Neural cell (in vitro differentiated cells): ENCODE measurements around the gene CFAP97D1.

Source experiments
- EP300 ChIP-seq: fragments of 450-650 bp; conservative IDR thresholded peaks from 2 replicates; pipeline ENCODE4 v1.6.1; 2014; ENCODE audit warnings: antibody characterized with exemption, mild to moderate bottlenecking, moderate library complexity; ENCODE audit not compliant: poor library complexity, severe bottlenecking
- EZH2 ChIP-seq: fragments of 200-600, 300-800 bp; shearing (Covaris generic), sonication (generic); IDR thresholded peaks from 2 replicates; pipeline ENCODE4 v1.6.1; 2014; ENCODE audit warnings: antibody characterized with exemption, low read length, borderline replicate concordance, mild to moderate bottlenecking; ENCODE audit not compliant: insufficient read depth, poor library complexity, severe bottlenecking
- MXI1 ChIP-seq: fragments of 450-650 bp; conservative IDR thresholded peaks from 2 replicates; pipeline ENCODE4 v1.6.1; 2014; ENCODE audit warnings: antibody characterized with exemption, mild to moderate bottlenecking; ENCODE audit not compliant: poor library complexity, severe bottlenecking
- POLR2AphosphoS5 ChIP-seq: IDR thresholded peaks from 2 replicates; pipeline ENCODE4 v1.6.1; 2012
- RAD21 ChIP-seq: fragments of 450-650 bp; conservative IDR thresholded peaks from 2 replicates; pipeline ENCODE4 v1.6.1; 2014; ENCODE audit warnings: antibody characterized with exemption, mild to moderate bottlenecking, moderate library complexity
- SMC3 ChIP-seq: fragments of 450-650 bp; conservative IDR thresholded peaks from 2 replicates; pipeline ENCODE4 v1.6.1; 2014; ENCODE audit warnings: antibody characterized with exemption, mild to moderate bottlenecking, moderate library complexity; ENCODE audit not compliant: poor library complexity
- TAF1 ChIP-seq: IDR thresholded peaks from 2 replicates; pipeline ENCODE4 v1.6.1; 2012; ENCODE audit warnings: low read depth
- TF ChIP-seq, protein P1 (sequence below): fragments of 450-650 bp; IDR thresholded peaks from 2 replicates; pipeline ENCODE4 v1.5.1; 2014; ENCODE audit warnings: antibody characterized with exemption, mild to moderate bottlenecking, moderate library complexity; ENCODE audit not compliant: poor library complexity, severe bottlenecking
- TF ChIP-seq, protein P2 (sequence below): IDR thresholded peaks from 2 replicates; pipeline ENCODE4 v1.6.1; 2012; ENCODE audit warnings: borderline replicate concordance

DNA sequence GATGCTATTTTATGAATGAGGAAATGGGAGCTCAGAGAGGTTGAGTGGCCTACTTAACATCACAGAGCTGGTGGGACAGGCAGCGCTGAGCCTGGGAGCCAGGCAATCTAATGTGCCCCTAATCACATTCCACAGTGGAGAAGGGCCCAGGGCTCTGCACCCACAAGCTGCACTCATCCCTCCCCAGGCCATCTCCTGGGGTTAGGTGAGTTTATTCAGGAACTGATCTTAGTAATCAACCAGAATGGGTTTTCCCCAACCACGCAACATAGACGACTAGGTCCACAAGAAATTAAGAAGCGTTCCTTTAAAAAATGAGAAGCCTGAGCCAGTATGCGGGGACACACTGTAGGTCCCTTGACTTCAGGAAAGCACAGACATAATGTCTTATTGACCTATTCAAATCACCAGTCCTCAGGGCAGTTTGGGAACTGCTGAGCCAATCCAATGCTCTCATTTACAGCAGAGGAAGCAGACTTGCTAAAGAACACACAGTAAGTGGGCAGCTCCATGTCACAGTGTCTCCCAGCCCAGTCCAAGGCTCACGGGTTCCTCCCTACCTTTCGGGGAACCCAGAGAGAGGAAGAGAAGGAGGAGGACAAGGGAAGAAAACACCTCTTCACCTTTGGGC is 50.4 kb downstream of the CFAP97D1 start:
- TF ChIP-seq POLR2AphosphoS5 (no peak), EP300 (no peak), MXI1 (no peak), TAF1 (no peak), EZH2 (no peak), RAD21 (no peak), SMC3 (no peak)
- TF ChIP-seq, protein P1, sequence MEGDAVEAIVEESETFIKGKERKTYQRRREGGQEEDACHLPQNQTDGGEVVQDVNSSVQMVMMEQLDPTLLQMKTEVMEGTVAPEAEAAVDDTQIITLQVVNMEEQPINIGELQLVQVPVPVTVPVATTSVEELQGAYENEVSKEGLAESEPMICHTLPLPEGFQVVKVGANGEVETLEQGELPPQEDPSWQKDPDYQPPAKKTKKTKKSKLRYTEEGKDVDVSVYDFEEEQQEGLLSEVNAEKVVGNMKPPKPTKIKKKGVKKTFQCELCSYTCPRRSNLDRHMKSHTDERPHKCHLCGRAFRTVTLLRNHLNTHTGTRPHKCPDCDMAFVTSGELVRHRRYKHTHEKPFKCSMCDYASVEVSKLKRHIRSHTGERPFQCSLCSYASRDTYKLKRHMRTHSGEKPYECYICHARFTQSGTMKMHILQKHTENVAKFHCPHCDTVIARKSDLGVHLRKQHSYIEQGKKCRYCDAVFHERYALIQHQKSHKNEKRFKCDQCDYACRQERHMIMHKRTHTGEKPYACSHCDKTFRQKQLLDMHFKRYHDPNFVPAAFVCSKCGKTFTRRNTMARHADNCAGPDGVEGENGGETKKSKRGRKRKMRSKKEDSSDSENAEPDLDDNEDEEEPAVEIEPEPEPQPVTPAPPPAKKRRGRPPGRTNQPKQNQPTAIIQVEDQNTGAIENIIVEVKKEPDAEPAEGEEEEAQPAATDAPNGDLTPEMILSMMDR, result no peak
- TF ChIP-seq, protein P2, sequence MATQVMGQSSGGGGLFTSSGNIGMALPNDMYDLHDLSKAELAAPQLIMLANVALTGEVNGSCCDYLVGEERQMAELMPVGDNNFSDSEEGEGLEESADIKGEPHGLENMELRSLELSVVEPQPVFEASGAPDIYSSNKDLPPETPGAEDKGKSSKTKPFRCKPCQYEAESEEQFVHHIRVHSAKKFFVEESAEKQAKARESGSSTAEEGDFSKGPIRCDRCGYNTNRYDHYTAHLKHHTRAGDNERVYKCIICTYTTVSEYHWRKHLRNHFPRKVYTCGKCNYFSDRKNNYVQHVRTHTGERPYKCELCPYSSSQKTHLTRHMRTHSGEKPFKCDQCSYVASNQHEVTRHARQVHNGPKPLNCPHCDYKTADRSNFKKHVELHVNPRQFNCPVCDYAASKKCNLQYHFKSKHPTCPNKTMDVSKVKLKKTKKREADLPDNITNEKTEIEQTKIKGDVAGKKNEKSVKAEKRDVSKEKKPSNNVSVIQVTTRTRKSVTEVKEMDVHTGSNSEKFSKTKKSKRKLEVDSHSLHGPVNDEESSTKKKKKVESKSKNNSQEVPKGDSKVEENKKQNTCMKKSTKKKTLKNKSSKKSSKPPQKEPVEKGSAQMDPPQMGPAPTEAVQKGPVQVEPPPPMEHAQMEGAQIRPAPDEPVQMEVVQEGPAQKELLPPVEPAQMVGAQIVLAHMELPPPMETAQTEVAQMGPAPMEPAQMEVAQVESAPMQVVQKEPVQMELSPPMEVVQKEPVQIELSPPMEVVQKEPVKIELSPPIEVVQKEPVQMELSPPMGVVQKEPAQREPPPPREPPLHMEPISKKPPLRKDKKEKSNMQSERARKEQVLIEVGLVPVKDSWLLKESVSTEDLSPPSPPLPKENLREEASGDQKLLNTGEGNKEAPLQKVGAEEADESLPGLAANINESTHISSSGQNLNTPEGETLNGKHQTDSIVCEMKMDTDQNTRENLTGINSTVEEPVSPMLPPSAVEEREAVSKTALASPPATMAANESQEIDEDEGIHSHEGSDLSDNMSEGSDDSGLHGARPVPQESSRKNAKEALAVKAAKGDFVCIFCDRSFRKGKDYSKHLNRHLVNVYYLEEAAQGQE, result no peak
